LoVo (cell line): ENCODE data around the gene KATNBL1.
"Not testable (repeated sequence)": the region's sequence is repeated elsewhere in the genome, so short reads cannot be mapped to it uniquely, and the experiment has no call there.

Source experiments
- DNase-seq: peaks from one replicate; pipeline ENCODE4 v3.0.0-alpha.2; 2016; ENCODE audit warnings: low spot score

KATNBL1 gene

GRCh38 chr15:34203305-34203704 lies 6.6 kb downstream of the KATNBL1 start:
- DNase-seq = no peak

GRCh38 chr15:34193272-34193671 lies 16.6 kb downstream of the KATNBL1 start:
- not testable (repeated sequence) for DNase-seq

GRCh38 chr15:34188711-34189110 lies 21.2 kb downstream of the KATNBL1 start:
- DNase-seq = no peak

- no peak for DNase-seq
Measured at GRCh38 chr15:34185666-34186065, 24.2 kb downstream of the KATNBL1 start.

- DNase-seq = no peak
Measured at GRCh38 chr15:34182942-34183341, 27.0 kb downstream of the KATNBL1 start.

GRCh38 chr15:34179234-34179633 lies 30.7 kb downstream of the KATNBL1 start:
- no peak for DNase-seq

- not testable (repeated sequence) for DNase-seq
Measured at GRCh38 chr15:34165987-34166573, 43.8 kb downstream of the KATNBL1 start.

GRCh38 chr15:34161329-34161963 lies 48.5 kb downstream of the KATNBL1 start:
- peak; percentile 24 for DNase-seq

GRCh38 chr15:34160735-34161134 lies 49.2 kb downstream of the KATNBL1 start:
- no peak for DNase-seq

- DNase-seq = no peak
Measured at GRCh38 chr15:34158355-34158754, 51.5 kb downstream of the KATNBL1 start.

- no peak for DNase-seq
Measured at GRCh38 chr15:34155859-34156258, 54.0 kb downstream of the KATNBL1 start.

- peak; percentile 69 for DNase-seq
Measured at GRCh38 chr15:34154725-34155204, 55.1 kb downstream of the KATNBL1 start.

GRCh38 chr15:34147371-34148140 lies 62.3 kb downstream of the KATNBL1 start:
- DNase-seq = no peak

- DNase-seq = no peak
Measured at GRCh38 chr15:34133511-34133910, 76.4 kb downstream of the KATNBL1 start.

- DNase-seq = no peak
Measured at GRCh38 chr15:34132881-34133280, 77.0 kb downstream of the KATNBL1 start.

- no peak for DNase-seq
Measured at GRCh38 chr15:34128898-34129297, 81.0 kb downstream of the KATNBL1 start.

GRCh38 chr15:34126522-34126921 lies 83.4 kb downstream of the KATNBL1 start:
- no peak for DNase-seq

- no peak for DNase-seq
Measured at GRCh38 chr15:34125945-34126344, 84.0 kb downstream of the KATNBL1 start.

- DNase-seq = no peak
Measured at GRCh38 chr15:34124651-34125050, 85.2 kb downstream of the KATNBL1 start.

- DNase-seq = no peak
Measured at GRCh38 chr15:34122771-34123183, 87.1 kb downstream of the KATNBL1 start.

GRCh38 chr15:34121786-34122185 lies 88.1 kb downstream of the KATNBL1 start:
- not testable (repeated sequence) for DNase-seq

GRCh38 chr15:34120420-34120819 lies 89.5 kb downstream of the KATNBL1 start:
- DNase-seq = not testable (repeated sequence)

GRCh38 chr15:34119291-34119690 lies 90.6 kb downstream of the KATNBL1 start:
- DNase-seq = peak; percentile 41
